GM12878 (cell line): ENCODE data around the gene TRIP6. TPM values are rescaled to one million over a fixed set of nuclear protein-coding genes. Genes with fewer than 3 reads are reported as not detected.

ENCODE experiments used
- ATAC-seq: fragments of 200-7000 bp; cut with Tn5 transposase; 3 replicates; pipeline ENCODE4 v1.9.1; 2020; ENCODE audit warnings: mild to moderate bottlenecking, moderate library complexity
- BruUV-seq: library from RNA; stranded (reverse); fragments of 400-500 nt; replicated peaks from 2 replicates; lab custom pipeline; 2021; lab: Mats Ljungman, UMichigan
- CTCF ChIA-PET: fragments of 300-600 bp; sonication (Branson Sonifier 250); formaldehyde crosslinking; extraction: SDS; loops from one replicate; lab custom pipeline; 2021; ENCODE audit warnings: inconsistent platforms; lab: Yijun Ruan, JAX
- POLR2A ChIA-PET: fragments of 350-600 bp; formaldehyde crosslinking; extraction: SDS; loops from one replicate; lab custom pipeline; 2021; ENCODE audit warnings: inconsistent platforms; lab: Charles Lee
- RAD21 ChIA-PET: fragments of 300-600 bp; sonication (Branson Sonifier 250); formaldehyde crosslinking; loops from one replicate; lab custom pipeline; 2023; ENCODE audit warnings: antibody characterized with exemption; ENCODE audit not compliant: unreplicated experiment; lab: Charles Lee
- SMC1A ChIA-PET: fragments of 300-600 bp; sonication (Branson Sonifier 250); formaldehyde crosslinking; loops from one replicate; lab custom pipeline; 2023; ENCODE audit not compliant: unreplicated experiment, uncharacterized antibody; lab: Charles Lee
- DNase-seq: peaks from one replicate; pipeline ENCODE4 v3.0.0-alpha.2; 2011; ENCODE audit warnings: low read depth, low spot score
- FAIRE-seq: peaks from 3 replicates; lab custom pipeline; 2011; peaks lifted over from hg19 to GRCh38; lab: Jason Lieb, UNC
- H2AFZ ChIP-seq: 2 replicates; pipeline ENCODE4 v1.6.0; 2011; ENCODE audit warnings: low read depth, low read length, control low read depth; ENCODE audit not compliant: control insufficient read depth
- H3K27ac ChIP-seq: 2 replicates; pipeline ENCODE4 v1.5.1; 2011; ENCODE audit warnings: control low read depth; ENCODE audit not compliant: control insufficient read depth, insufficient read depth
- H3K27me3 ChIP-seq, 2 experiments: replicated peaks in 1 of 2; 2 replicates each; pipeline versions ENCODE4 v1.6.0 to v1.6.1; 2011; ENCODE audit warnings: low read length in 1 of 2; ENCODE audit not compliant: control insufficient read depth in 2 of 2, insufficient read depth in 2 of 2
- H3K36me3 ChIP-seq, 2 experiments: 2 replicates each; pipeline ENCODE4 v1.5.1; 2011; ENCODE audit warnings: low read length in 1 of 2; ENCODE audit not compliant: control insufficient read depth in 2 of 2, insufficient read depth in 2 of 2
- H3K4me1 ChIP-seq: 2 replicates; pipeline ENCODE4 v1.6.1; 2011; ENCODE audit warnings: mild to moderate bottlenecking, low read length, moderate library complexity, mixed read lengths; ENCODE audit not compliant: control insufficient read depth, insufficient read depth
- H3K4me2 ChIP-seq: 2 replicates; pipeline ENCODE4 v1.6.0; 2011; ENCODE audit warnings: control low read depth; ENCODE audit not compliant: control insufficient read depth, insufficient read depth
- H3K4me3 ChIP-seq: fragments of 200-600 bp; sonication (generic); 2 replicates; pipeline ENCODE4 v1.5.1; 2016
- H3K79me2 ChIP-seq: 2 replicates; pipeline ENCODE4 v1.6.0; 2011; ENCODE audit warnings: low read length; ENCODE audit not compliant: control insufficient read depth, insufficient read depth
- H3K9ac ChIP-seq: 2 replicates; pipeline ENCODE4 v1.8.0; 2011; ENCODE audit warnings: low read length, control low read depth, mixed read lengths; ENCODE audit not compliant: control insufficient read depth, insufficient read depth
- H3K9me3 ChIP-seq: replicated peaks from 3 replicates; pipeline ENCODE4 v1.5.1; 2011; ENCODE audit warnings: mild to moderate bottlenecking, low read length; ENCODE audit not compliant: control insufficient read depth, insufficient read depth
- H4K20me1 ChIP-seq: 2 replicates; pipeline ENCODE4 v1.6.0; 2011; ENCODE audit not compliant: control insufficient read depth, insufficient read depth
- MLLT1 ChIP-seq: fragments of 450-650 bp; IDR thresholded peaks from 2 replicates; pipeline ENCODE4 v1.6.1; 2016; ENCODE audit warnings: mild to moderate bottlenecking
- MTA2 ChIP-seq: fragments of 450-650 bp; IDR thresholded peaks from 2 replicates; pipeline ENCODE4 v1.6.1; 2016; ENCODE audit warnings: low read depth, mild to moderate bottlenecking, moderate library complexity
- NFYB ChIP-seq: IDR thresholded peaks from 2 replicates; pipeline ENCODE4 v1.6.1; 2011; ENCODE audit warnings: low read depth, mild to moderate bottlenecking, low read length, improper control_type of control experiment, moderate library complexity; ENCODE audit not compliant: insufficient read depth
- RUNX3 ChIP-seq: IDR thresholded peaks from 2 replicates; pipeline ENCODE4 v1.6.1; 2012; ENCODE audit warnings: low read length, inconsistent platforms
- WGBS: methylation state at CpG from one replicate; pipeline ENCODE4 v1.1.6; 2016; ENCODE audit warnings: low lambda C conversion rate; ENCODE audit not compliant: insufficient replicate concordance, insufficient coverage; ENCODE audit errors: missing lambda C conversion rate; 5-methylcytosine and 5-hydroxymethylcytosine counted together
- in situ Hi-C: fragments of 300-500 bp; cut with MboI; formaldehyde crosslinking; loops from 9 replicates; pipeline ENCODE4 v1.14.3; 2018; ENCODE audit warnings: mixed read lengths
- intact Hi-C: fragments of 100-400 bp; cut with micrococcal nuclease; formaldehyde crosslinking; loops from one replicate; pipeline ENCODE4 v1.14.2; 2022; ENCODE audit not compliant: unreplicated experiment
- polyA plus RNA-seq, 11 experiments: library from polyadenylated mRNA; depleted of rRNA in 4 of 11; unstranded in 6 of 11; stranded (reverse) in 5 of 11; fragments of >200 nt; fragmentation: Nextera tagmentation in 4 of 11; fragmentation: Illumina TruSeq in 1 of 11; extraction: Ambion mirVana in 4 of 11; extraction: Trizol in 1 of 11; gene quantifications; 1 replicate in 1 of 11; 2 replicates in 10 of 11; pipeline versions ENCODE4 v1.2.1 to v1.2.3, GENCODE V29; 2011 to 2016; ENCODE audit warnings: inconsistent platforms in 2 of 11, missing spikeins in 2 of 11, low read depth in 1 of 11
- total RNA-seq, 4 experiments: library from RNA; depleted of rRNA in 3 of 4; stranded (reverse); fragments of >200 nt in 3 of 4; fragmentation: Illumina TruSeq in 1 of 4; extraction: Trizol in 1 of 4; gene quantifications; 2 replicates each; pipeline versions ENCODE4 v1.2.1 to v1.2.3, GENCODE V29; 2013 to 2021

The TRIP6 gene
- total and polyA plus RNA-seq, 10 of the 15 experiments (the other 5 are each of a cell fraction or from before 2014, with no cell fraction given), result 2.5 to 47.4 (median 25.5) TPM

- in situ Hi-C loops, result loop anchor here (5.0 kb wide), 1 partner anchor 163 kb away; no protein-coding TSS in a partner anchor
- H3K4me1 ChIP-seq, result peaks cover 20% of the 10 kb centered on the region
- WGBS, result 43% methylated on average over 22 of the region's 40 CpGs
- H3K4me3 ChIP-seq, result peak overlapping the region; percentile 78; the same call in 1 of the 2 replicates
- DNase-seq, result no peak
- POLR2A ChIA-PET, result interaction anchor here (0.5 to 1.1 kb wide), 3 partner anchors 19 to 207 kb away, joined by 3 to 4 read pairs (median 4); partner anchors contain the start of gene SRRT
- no peaks in the 10 kb centered on the region for H4K20me1 ChIP-seq
- SMC1A ChIA-PET, result interaction anchor here (1.4 to 1.9 kb wide), 3 partner anchors 164 to 250 kb away, joined by 3 to 5 read pairs (median 4); no protein-coding TSS in a partner anchor
- no peak overlapping the region for H3K27ac ChIP-seq
- no peak for FAIRE-seq
- H3K27me3 ChIP-seq, result peaks cover 6 to 7% of the 10 kb centered on the region in 2 experiments
- CTCF ChIA-PET, result interaction anchor here (0.6 to 2.5 kb wide), 12 partner anchors 19 to 300 kb away, joined by 3 to 17 read pairs (median 4); partner anchors contain the start of genes SLC12A9 and SRRT
- H2AFZ ChIP-seq, result no peak overlapping the region
- H3K79me2 ChIP-seq, result peaks cover 4% of the 10 kb centered on the region
- H3K9me3 ChIP-seq, result no peaks in the 10 kb centered on the region
- H3K9ac ChIP-seq, result peak overlapping the region; percentile 27; the same call in 1 of the 2 replicates
- TF ChIP-seq MLLT1 (peak; percentile 39; the same call in 1 of the 2 replicates), MTA2 (no peak), RUNX3 (no peak), NFYB (no peak)
- H3K4me2 ChIP-seq, result peak overlapping the region; percentile 82
- intact Hi-C loops, result loop anchor here (1.0 to 5.0 kb wide), 2 partner anchors 73 to 183 kb away; partner anchors contain the start of gene MUC12
- ATAC-seq, result no peak
- no peaks in the 10 kb centered on the region for H3K36me3 ChIP-seq
- BruUV-seq, result no TSS peak
- RAD21 ChIA-PET, result interaction anchor here (0.6 to 1.5 kb wide), 3 partner anchors 42 to 665 kb away, joined by 3 to 4 read pairs (median 3); partner anchors contain the start of gene SLC12A9
Measured at GRCh38 chr7:100893910-100894721, 26.9 kb downstream of the TRIP6 start.
